HG03378 (cell line): ENCODE measurements around the gene PDCD4.

Source experiments
- ATAC-seq: cut with Tn5 transposase; IDR thresholded peaks from one replicate; pipeline ENCODE4 v1.9.1; 2021; ENCODE audit warnings: mild to moderate bottlenecking, moderate library complexity; ENCODE audit not compliant: unreplicated experiment

Gene PDCD4

DNA sequence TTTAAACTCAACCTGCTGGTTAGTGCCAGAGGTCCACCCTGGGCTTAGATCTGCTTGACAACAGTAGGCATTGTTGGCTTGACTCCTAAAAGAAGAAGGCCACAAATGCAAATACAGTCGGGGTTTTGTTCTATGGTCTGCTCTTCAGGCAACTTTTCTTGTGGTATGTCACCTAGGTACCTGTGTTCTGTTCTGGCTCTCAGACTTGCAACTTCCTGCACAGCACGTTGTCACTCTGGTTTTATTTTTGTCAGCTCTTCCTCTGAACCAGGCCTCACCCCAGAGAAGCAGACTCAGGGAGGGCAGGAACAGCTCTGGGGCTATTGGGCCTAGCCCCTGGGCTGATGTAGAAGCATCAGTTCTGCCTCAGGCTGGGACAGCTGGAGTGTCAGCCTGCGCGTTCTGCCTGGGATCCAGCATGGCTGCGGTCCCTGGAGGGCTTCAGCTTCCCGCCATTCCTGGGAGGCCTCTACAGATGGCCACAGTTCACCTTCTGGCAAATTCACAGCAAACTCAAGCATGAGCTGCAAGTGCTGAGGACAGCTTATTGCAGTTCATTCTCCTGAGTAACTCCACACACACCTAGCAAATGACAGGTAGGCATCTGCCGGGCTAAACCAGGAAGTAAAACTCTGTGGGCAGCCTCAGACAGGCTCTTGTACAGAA lies 11.0 kb upstream of the PDCD4 start:
- peak; percentile 47 for ATAC-seq

DNA sequence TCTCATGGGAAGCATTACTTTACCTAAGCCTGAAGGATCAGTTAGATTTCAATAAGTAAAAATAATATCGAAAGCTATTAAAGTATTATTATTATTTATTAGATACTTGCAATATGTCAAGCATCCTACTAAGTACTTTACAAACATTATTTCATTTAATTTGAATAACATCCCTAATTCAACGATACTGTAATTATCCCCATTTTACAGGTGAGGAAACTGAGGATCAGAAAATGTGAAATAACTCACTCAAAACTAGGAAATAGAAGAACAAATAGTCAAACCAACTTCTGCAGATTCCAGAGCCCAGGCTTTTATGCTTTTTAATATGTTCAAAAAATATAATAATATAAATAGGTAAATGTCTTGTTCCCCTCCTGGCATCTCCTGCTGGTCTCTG lies 10.3 kb upstream of the PDCD4 start:
- no peak for ATAC-seq

DNA sequence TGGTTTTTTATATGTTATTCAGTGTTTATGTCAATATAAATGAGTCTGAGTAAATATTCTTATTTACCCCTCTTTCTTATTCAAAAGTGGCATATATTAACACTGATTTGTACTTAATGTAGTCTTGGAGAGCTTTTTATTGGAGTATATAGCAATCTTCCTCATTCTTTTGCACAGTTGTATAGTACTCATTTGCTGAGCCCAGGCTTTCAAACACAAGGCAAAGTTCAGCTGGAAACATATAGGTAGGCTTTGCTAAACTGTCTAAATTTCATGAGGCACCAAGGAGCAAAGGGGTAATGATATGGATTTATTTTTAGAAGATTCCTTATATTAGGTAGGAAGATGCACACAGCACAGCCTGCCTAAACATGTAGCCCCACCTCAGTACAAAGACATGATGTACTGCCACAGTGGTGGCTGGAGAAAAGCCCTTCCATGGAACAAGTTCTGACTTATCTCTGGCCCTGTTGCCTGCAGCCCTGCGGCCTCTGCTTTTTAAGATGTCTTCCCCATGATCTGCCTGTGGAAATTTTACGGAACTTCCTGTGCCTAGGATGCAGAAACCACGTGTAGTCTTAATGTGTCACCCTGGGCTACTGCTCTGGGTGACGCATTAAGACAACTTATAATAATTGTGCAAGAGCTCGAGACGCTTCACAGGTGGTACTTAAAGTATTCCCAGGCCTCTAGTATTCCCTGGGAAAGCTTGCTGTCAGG lies 9.6 kb upstream of the PDCD4 start:
- ATAC-seq = no peak

GRCh38 chr10:110862961-110863360 lies 8.8 kb upstream of the PDCD4 start:
- no peak for ATAC-seq

- ATAC-seq = no peak
Observed at GRCh38 chr10:110863361-110863760, 8.4 kb upstream of the PDCD4 start.

- no peak for ATAC-seq
Observed at GRCh38 chr10:110863956-110864355, 7.8 kb upstream of the PDCD4 start.

DNA sequence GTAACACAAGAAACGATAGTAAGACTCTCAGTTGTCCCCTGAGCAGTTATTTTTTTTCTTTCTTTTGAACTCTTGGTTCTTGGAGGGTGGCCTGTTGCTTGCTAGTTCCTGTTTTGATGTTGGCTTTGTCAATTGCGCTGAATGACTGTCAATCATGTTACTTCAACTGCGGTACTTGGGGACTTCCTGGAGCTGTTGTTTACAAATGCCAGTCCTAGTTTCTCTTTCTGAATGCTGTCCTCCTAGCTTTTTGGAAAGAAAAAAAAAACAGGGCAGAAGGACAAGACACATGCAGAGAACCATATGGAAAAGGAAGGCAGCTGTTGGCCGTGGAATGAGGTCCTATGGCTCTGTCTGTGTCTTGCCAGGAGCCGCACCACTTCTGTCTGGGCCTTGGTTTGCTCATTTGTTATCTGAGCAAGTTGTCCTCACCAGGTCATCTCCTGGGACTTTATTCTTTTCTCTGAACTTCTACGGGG lies 7.0 kb upstream of the PDCD4 start:
- ATAC-seq = peak; percentile 68

DNA sequence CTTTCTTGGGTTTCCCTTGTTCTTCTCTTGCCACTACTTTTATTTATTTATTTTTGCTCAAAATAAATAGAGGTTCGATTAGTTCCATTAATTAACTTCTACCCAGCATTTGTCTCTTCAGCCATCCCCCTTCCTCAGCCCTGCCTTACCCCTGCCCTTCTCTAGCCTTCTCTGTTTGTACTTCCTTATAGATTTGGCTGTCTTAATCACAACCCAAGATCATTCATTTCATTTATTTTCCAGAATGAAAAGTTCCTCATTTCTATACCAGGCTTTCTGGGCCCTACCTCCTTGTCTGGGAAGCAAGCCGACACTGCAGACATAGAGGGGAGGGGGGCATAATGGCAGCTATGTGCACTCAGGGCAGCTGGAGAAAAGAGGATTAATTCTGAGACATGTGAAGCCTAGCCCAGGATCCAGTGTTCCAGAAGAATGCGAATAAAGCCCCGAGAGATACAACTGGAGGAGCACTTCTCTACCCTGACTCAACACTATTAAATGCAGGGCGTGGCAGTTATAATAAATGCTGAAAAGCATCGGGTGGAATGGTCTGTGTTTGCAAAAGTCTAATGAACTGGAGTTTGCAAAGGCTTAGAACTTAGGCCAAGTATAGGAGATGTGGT lies 6.4 kb upstream of the PDCD4 start:
- no peak for ATAC-seq

DNA sequence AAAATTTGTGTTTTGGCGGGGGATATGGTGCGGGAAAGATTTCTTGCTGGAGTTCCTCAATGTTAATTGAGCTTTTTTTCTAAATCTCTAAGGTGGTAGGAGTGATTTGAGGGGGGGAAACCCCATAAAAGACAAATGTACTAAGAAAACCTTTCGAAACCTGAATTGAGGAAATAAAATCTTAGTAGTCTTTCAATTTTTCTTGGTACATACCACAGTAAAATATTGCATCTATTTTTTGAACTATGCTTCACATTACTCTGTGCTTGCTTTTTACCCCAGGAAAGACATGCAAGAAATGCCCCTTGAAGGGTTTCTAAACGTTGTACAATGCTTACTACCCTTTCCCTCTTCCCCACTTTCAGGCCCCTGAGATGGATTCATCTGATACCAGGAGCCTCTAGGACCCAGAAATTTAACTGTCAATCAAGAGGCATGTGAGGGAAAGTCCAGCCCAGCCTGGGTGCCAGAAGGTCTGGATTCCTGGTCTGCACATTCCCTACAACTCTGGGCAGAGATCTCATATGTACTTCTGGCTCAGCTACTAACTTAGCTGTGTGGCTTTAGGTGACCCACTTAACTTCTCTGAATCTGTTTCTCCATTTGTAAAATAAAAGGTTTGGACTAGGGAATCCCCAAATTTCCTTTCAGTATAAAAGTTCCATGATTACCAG lies 5.8 kb upstream of the PDCD4 start:
- peak; percentile 38 for ATAC-seq

DNA sequence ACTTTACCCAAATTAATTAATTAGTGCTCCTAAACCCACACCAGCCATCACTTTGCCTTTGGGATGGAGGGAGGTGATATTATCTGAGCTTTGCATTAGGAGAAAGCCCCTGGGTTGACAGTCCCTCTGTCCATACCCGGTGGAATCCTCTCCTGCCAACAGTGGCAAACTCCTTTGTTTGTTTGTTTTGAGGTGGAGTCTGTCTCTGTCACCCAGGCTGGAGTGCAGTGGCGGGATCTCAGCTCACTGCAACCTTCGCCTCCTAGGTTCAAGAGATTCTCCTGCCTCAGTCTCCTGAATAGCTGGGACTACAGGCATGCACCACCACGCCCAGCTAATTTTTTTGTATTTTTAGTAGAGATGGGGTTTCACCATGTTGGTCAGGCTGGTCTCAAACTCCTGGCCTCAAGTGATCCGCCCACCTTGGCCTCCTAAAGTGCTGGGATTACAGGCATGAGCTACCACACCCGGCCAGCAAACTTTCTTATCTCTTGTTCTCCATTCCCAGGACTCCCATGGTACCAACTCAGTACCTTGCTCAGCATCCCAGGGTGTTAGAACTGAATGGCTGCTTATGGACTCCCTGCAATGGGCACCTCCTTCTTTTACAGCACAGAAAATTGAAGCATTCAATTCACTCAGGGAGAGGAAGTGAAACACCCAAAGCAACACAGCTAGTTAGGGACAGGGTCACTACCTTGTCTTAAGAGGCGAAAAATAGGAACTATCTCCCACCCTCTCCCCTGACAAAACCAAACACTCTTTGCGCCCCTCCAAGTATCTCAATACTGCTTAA lies 4.5 kb upstream of the PDCD4 start:
- peak; percentile 41 for ATAC-seq

DNA sequence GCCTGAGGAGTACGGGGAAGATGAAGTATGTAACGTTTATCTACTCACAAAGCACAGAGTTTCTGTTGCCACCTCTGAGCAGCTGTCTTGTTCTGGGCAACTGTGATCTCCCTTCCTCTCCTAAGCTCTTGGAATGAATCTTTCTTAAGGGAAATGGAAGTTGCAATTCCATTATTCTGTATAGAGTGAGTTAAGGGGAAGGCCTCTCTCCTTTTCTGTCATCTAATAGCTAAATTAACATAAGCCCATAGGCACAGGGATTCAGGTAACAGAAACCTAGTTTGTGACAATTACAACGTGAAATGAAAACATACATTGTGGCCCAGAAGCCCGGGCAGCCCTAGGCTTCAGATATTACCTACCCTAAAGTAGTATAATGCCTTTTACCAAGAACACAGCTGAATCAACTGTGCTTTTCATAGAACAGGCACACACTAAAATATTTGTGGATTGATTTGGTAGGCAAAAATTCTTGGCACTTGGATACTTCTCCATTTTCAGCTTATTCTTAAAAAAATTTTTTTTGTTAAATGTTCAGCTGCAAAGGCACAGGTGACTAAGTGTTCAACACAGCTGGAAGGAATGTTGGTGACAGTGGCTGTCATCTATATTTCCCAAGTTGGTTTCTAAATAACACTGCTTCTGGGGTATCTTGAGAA lies 3.8 kb upstream of the PDCD4 start:
- no peak for ATAC-seq

DNA sequence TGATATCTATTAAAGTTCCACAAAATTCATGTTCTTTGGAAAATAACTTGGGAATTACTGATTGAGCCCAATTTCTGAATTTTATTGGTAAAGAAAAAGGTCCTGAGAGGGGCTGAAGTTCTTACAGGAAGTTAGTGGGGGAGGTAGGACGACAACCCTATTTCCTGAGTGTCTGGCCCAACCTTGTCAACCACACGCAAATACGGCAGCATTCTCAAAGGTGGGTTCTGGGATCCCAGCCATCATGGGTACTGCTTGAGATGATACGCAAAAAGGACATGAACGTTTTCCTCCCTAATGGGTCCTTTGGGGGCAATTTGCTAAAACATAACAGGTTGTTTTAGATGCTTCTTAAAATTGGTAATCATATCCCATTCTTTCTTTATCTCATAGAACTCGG lies 2.7 kb upstream of the PDCD4 start:
- ATAC-seq = no peak

- no peak for ATAC-seq
Observed at GRCh38 chr10:110870823-110871297, 868 bp upstream of the PDCD4 start.

DNA sequence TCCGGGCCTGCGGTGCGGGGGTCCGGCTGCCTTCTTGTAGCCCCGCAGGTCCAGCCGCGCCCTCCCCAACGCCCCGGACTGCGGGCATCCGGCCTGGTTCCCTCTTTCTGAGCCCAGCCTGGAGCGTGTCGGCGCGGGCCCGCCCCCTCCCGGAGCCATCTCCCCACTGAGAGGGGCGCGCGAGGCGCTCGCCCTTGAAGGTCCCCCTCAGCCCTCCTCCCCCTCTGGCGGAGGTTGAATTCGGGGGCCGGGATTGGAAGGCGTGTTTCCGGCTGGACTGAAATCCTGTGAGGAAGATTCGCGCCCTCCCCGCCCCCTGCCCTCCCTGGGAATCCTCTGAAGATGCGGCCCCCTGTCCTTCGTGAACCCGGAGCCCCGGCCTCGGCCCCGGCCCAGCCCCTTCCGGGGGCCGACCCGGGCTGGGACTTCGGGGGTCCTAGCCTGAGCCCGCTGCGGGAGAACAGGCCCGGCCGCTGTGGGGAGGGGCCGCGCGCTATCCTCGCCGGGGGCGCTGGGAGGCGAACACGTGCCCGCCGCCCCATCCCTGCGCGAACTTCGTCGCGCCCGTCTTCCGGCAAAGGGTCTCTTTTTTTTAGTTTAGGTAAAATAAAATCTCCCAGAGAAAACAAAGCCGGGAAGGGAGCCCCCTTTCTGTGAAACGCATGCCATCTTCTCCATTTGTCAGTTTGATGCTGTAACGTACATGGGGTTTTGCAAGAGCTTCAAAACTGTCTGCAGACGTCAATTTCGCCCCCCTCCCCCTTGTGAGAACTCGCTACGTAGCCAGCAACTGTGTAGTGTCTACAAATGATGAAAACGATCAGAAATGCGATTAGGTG lies 636 bp downstream of the PDCD4 start:
- ATAC-seq = peak; percentile 27

GRCh38 chr10:110872984-110873923 lies 1.5 kb downstream of the PDCD4 start:
- ATAC-seq = no peak

DNA sequence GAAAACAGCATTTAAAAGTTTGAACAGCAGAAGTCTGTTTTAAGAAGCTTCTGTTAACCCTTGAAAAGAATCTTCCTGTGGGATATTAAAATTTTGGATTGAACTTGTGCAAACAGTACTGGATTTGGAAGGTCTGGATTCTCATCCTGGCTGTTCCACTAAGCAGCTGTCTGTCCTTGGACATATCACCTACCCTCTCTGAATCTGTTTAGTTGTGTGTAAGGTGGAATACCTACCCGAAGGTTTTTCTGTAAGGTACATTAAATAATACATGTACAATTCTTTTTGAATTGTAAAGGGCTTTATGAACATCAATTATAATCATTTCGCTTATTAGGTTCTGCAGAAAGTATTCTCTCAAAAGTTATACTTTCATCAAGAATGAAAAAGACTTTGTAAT lies 2.2 kb downstream of the PDCD4 start:
- ATAC-seq = no peak

DNA sequence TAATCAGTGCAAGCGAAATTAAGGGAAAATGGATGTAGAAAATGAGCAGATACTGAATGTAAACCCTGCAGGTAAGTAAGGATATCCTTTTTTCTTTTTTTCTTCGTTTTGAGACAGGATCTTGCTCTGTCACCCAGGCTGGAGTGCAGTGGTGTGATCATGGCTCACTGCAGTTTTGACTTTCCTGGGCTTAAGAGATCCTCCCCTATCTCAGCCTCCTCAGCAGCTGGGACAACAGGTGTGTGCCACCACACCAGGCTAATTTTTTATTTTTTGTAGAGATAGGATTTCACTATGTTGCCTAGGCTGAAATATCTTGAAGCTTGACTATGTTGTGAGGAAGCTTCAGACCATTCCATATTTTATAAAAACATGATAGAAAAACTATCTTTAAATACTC lies 4.3 kb downstream of the PDCD4 start:
- ATAC-seq = no peak

DNA sequence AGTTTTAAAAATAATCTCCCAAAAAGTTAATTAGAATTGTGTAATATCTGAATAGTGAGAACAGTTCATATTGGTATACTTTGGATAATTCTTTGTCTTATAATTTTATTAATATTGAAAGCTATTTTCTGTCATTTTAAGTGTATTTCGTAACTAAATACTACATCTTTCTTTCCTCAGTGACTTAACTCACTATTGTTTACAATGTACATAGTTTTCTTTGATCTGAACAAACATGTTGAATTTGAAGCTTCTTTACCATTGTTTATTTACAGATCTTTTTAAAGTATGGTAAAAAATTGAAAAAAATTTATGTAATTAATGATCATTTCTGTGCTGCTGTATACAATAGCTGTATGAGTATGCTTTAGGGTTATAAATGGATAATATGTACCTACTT lies 5.1 kb downstream of the PDCD4 start:
- ATAC-seq = no peak
